Fibroblast of lung (primary cell): ENCODE measurements around the gene ARHGAP12.

Source experiments
- EZH2 ChIP-seq: IDR thresholded peaks from 2 replicates; pipeline ENCODE4 v1.5.1; 2012; ENCODE audit warnings: low read length, control low read depth, mild to moderate bottlenecking; ENCODE audit errors: missing control alignments
- TF ChIP-seq, protein P1 (sequence below), 2 donors: IDR thresholded peaks in 1 of 2; conservative IDR thresholded peaks in 1 of 2; 1 replicate in 1 of 2; 2 replicates in 1 of 2; pipeline ENCODE4 v1.5.1; 2011 to 2012; ENCODE audit warnings: low read length in 2 of 2, control low read depth in 1 of 2, inconsistent platforms in 1 of 2, low read depth in 1 of 2, mild to moderate bottlenecking in 1 of 2

- TF ChIP-seq, protein P1, sequence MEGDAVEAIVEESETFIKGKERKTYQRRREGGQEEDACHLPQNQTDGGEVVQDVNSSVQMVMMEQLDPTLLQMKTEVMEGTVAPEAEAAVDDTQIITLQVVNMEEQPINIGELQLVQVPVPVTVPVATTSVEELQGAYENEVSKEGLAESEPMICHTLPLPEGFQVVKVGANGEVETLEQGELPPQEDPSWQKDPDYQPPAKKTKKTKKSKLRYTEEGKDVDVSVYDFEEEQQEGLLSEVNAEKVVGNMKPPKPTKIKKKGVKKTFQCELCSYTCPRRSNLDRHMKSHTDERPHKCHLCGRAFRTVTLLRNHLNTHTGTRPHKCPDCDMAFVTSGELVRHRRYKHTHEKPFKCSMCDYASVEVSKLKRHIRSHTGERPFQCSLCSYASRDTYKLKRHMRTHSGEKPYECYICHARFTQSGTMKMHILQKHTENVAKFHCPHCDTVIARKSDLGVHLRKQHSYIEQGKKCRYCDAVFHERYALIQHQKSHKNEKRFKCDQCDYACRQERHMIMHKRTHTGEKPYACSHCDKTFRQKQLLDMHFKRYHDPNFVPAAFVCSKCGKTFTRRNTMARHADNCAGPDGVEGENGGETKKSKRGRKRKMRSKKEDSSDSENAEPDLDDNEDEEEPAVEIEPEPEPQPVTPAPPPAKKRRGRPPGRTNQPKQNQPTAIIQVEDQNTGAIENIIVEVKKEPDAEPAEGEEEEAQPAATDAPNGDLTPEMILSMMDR (conservative IDR thresholded peaks at IDR 0.05 in 1 of 2, IDR thresholded peaks at IDR 0.05 in 1 of 2; ENCODE audit: low read depth in 1 of 2, low read length in 2 of 2), result peak; percentile 27 to 54
- no peak for TF ChIP-seq EZH2
These were observed 615 bp downstream of the ARHGAP12 start for GRCh38 chr10:31927884-31928548.
